K562 (cell line): ENCODE results near the gene COX11. TPM values are rescaled to one million over a fixed set of nuclear protein-coding genes. Genes with fewer than 3 reads are reported as not detected.
A peak's percentile ranks its signal among the peaks of the same experiment; 100 is the strongest.

Experiments used
- AFF1 ChIP-seq, 2 experiments: fragments of 450-650 bp; IDR thresholded peaks; 2 replicates each; pipeline ENCODE4 v1.6.1; 2018; ENCODE audit warnings: mild to moderate bottlenecking in 2 of 2, low read depth in 1 of 2; ENCODE audit not compliant: partially characterized antibody in 2 of 2
- ATF3 ChIP-seq, 2 experiments: fragments of 450-650 bp in 1 of 2; sonication (generic) in 1 of 2; formaldehyde crosslinking in 1 of 2; IDR thresholded peaks in 1 of 2; conservative IDR thresholded peaks in 1 of 2; 2 replicates each; pipeline versions ENCODE4 v1.6.1 to v1.8.1; 2016 to 2023; ENCODE audit warnings: mild to moderate bottlenecking in 2 of 2, moderate library complexity in 2 of 2, inconsistent platforms in 1 of 2, missing genetic modification reagents in 1 of 2
- HMG20A ChIP-seq: fragments of 450-650 bp; formaldehyde crosslinking; conservative IDR thresholded peaks from 2 replicates; pipeline ENCODE4 v1.4.0; 2020; ENCODE audit warnings: mild to moderate bottlenecking, mixed read lengths
- KLF16 ChIP-seq: IDR thresholded peaks from 2 replicates; pipeline ENCODE4 v1.6.1; 2016; ENCODE audit warnings: antibody characterized with exemption
- MBD2 ChIP-seq: sonication (generic); IDR thresholded peaks from 2 replicates; pipeline ENCODE4 v1.6.1; 2016; ENCODE audit warnings: low read depth, borderline replicate concordance
- MYC ChIP-seq, 2 experiments: fragments of 250-450 bp in 1 of 2; sonication (Bioruptor Pico) in 1 of 2; IDR thresholded peaks; 2 replicates each; pipeline versions ENCODE4 v1.5.1 to v1.6.1; 2012 to 2021; ENCODE audit warnings: low read depth in 2 of 2, borderline replicate concordance in 1 of 2, improper control_type of control experiment in 1 of 2, low read length in 1 of 2, mild to moderate bottlenecking in 1 of 2, moderate library complexity in 1 of 2
- MYNN ChIP-seq, 2 experiments: sonication (generic); formaldehyde crosslinking in 1 of 2; IDR thresholded peaks; 2 replicates each; pipeline versions ENCODE4 v1.5.0 to v1.6.1; 2016 to 2020; ENCODE audit warnings: antibody characterized with exemption in 1 of 2, missing genetic modification reagents in 1 of 2
- NEUROD1 ChIP-seq: fragments of 150-350 bp; IDR thresholded peaks from 2 replicates; pipeline ENCODE4 v1.6.1; 2014; ENCODE audit warnings: borderline replicate concordance, low read length, low read depth; ENCODE audit not compliant: partially characterized antibody
- POLR2A ChIP-seq: fragments of 450-650 bp; conservative IDR thresholded peaks from 2 replicates; pipeline ENCODE4 v1.6.1; 2016
- SMARCE1 ChIP-seq: fragments of 450-650 bp; IDR thresholded peaks from 2 replicates; pipeline ENCODE4 v1.7.1; 2016; ENCODE audit warnings: mild to moderate bottlenecking
- VEZF1 ChIP-seq: fragments of 200-800 bp; sonication (Bioruptor generic); IDR thresholded peaks from 2 replicates; pipeline ENCODE4 v1.6.1; 2017; ENCODE audit warnings: missing genetic modification characterization, missing compliant biosample characterization
- ZNF280B ChIP-seq: fragments of 250-450 bp; sonication (Bioruptor Pico); IDR thresholded peaks from 2 replicates; pipeline ENCODE4 v1.5.1; 2021; ENCODE audit warnings: mild to moderate bottlenecking
- ZNF518B ChIP-seq: fragments of 250-450 bp; sonication (Bioruptor Pico); IDR thresholded peaks from 2 replicates; pipeline ENCODE4 v1.5.0; 2021; ENCODE audit warnings: mild to moderate bottlenecking, moderate library complexity
- ZNF583 ChIP-seq: fragments of 250-450 bp; sonication (Bioruptor Pico); IDR thresholded peaks from 2 replicates; pipeline ENCODE4 v1.4.0; 2020
- polyA plus RNA-seq, 8 experiments: library from polyadenylated mRNA; depleted of rRNA in 4 of 8; stranded (reverse) in 5 of 8; unstranded in 3 of 8; fragments of >200 nt; fragmentation: Nextera tagmentation in 2 of 8; fragmentation: Illumina TruSeq in 1 of 8; extraction: Ambion mirVana in 2 of 8; extraction: Trizol in 1 of 8; gene quantifications; 2 replicates each; pipeline versions ENCODE4 v1.2.1 to v1.2.3, GENCODE V29; 2011 to 2014; ENCODE audit warnings: inconsistent platforms in 1 of 8, missing spikeins in 1 of 8
- total RNA-seq, 7 experiments: library from RNA; depleted of rRNA in 6 of 7; stranded (reverse); fragments of >200 nt in 6 of 7; fragmentation: Illumina TruSeq in 2 of 7; extraction: Trizol in 2 of 7; gene quantifications; 2 replicates each; pipeline versions ENCODE4 v1.2.1 to v1.2.3, GENCODE V29; 2011 to 2021; ENCODE audit warnings: low replicate concordance in 1 of 7

COX11 gene
- total and polyA plus RNA-seq, 9 of the 15 experiments (the other 6 are each of a cell fraction or from before 2014, with no cell fraction given) = 18.5 to 112 (median 30.7) TPM

- TF ChIP-seq MYC (IDR thresholded peaks at IDR 0.05; ENCODE audit: low read depth, low read length) = no peak
- TF ChIP-seq MYC (CRISPR knock-in tag; IDR thresholded peaks at IDR 0.05; ENCODE audit: borderline replicate concordance, low read depth) = 0 out of 2 replicates have a peak, but pooled peaks have one; percentile 45
- TF ChIP-seq ZNF518B (CRISPR knock-in tag) = no peak
- 0 out of 2 replicates have a peak, but pooled peaks have one; percentile 24 for TF ChIP-seq ZNF583 (CRISPR knock-in tag)
- no peak for TF ChIP-seq ATF3 (IDR thresholded peaks at IDR 0.05)
- no peak for TF ChIP-seq ATF3 (CRISPR knock-in tag; conservative IDR thresholded peaks at IDR 0.05)
- peak; percentile 37 for TF ChIP-seq MYNN (IDR thresholded peaks at IDR 0.05)
- no peak for TF ChIP-seq MYNN (CRISPR knock-in tag; IDR thresholded peaks at IDR 0.05)
- TF ChIP-seq VEZF1 (CRISPR knock-in tag) = peak; percentile 59
- TF ChIP-seq HMG20A (CRISPR knock-in tag) = no peak
- TF ChIP-seq NEUROD1 = peak; percentile 97
- TF ChIP-seq ZNF280B (CRISPR knock-in tag) = no peak
- TF ChIP-seq MBD2 = peak; percentile 59; the same call in 1 of the 2 replicates
- no peak for TF ChIP-seq AFF1 (IDR thresholded peaks at IDR 0.05; ENCODE audit: low read depth in 1 of 2, partially characterized antibody in 2 of 2)
- TF ChIP-seq KLF16 = peak; percentile 61
- TF ChIP-seq SMARCE1 = peak; percentile 58; the same call in 1 of the 2 replicates
- peak; percentile 91 for TF ChIP-seq POLR2A
Measured at GRCh38 chr17:54968262-54968987, at the start of gene COX11, which contains the start of gene STXBP4 (continued).
